IPS-18c (cell line): Measurements from ENCODE around the gene MLLT6.

Source experiments
- H3K4me3 ChIP-seq: 2 replicates; pipeline ENCODE4 v1.7.0; 2013; ENCODE audit warnings: low read depth, mild to moderate bottlenecking, low read length, moderate library complexity; ENCODE audit not compliant: insufficient read depth
- H3K9me3 ChIP-seq: one replicate; pipeline ENCODE4 v1.6.1; 2013; ENCODE audit warnings: mild to moderate bottlenecking, low read length, moderate library complexity; ENCODE audit not compliant: control insufficient read depth, insufficient read depth

The MLLT6 gene

GRCh38 chr17:38673707-38674013 is 31.4 kb upstream of the MLLT6 start:
- H3K4me3 ChIP-seq: peak overlapping the region; percentile 70
- H3K9me3 ChIP-seq: peaks cover 3% of the 10 kb centered on the region

GRCh38 chr17:38674014-38674748 is 30.9 kb upstream of the MLLT6 start:
- Histone ChIP-seq H3K4me3 (peak overlapping the region; percentile 70), H3K9me3 (peaks cover 3% of the 10 kb centered on the region)

DNA sequence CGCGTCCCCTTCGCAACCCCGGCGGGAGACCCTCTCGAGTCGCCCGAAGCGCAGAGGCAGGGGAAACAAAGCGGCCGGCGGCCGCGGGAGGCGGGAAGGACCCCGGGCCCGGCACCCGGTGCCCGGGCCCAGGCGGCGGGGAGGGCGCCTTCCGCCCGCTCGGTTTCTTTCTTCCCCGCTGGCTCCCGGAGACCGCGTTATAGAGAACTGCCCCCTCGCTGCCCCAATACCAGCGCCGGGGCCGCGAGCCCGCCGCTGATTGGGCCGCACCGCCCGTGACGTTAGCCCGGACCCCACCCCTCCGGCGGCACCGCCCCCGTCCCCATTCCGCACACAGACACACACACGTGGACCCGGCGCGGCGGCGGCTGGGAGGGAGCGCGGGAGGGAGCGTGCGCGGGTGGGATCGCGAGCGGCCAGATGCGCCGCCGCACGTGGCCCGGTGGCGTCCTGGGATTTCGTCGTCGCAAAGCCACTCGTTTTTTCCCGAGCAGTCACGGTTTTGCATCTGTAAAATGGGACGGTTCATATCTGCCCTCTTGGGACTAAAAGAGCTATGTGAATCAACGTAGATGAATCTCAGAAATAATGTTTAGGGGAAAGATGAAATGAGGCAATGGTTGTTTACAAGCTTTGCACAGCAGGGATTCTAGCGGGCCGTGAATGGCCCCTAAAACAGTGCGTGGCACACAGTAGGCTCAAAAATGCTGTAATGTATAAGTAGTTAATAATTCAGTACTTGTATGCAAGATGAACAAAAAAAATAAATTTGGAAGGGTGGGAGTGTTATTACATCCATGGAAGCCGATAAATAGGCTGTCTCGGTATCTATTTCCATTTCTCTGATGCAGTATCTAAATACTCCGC is 30.1 kb upstream of the MLLT6 start, which contains the start of gene EPOP:
EPOP (minus strand) TSS at position 209 of the 867 bp plus-strand sequence. CDS start 462 bp downstream, outside the sequence.
- Histone ChIP-seq H3K9me3 (peaks cover 3% of the 10 kb centered on the region), H3K4me3 (peak within 1 kb of the TSS; percentile 70)

DNA sequence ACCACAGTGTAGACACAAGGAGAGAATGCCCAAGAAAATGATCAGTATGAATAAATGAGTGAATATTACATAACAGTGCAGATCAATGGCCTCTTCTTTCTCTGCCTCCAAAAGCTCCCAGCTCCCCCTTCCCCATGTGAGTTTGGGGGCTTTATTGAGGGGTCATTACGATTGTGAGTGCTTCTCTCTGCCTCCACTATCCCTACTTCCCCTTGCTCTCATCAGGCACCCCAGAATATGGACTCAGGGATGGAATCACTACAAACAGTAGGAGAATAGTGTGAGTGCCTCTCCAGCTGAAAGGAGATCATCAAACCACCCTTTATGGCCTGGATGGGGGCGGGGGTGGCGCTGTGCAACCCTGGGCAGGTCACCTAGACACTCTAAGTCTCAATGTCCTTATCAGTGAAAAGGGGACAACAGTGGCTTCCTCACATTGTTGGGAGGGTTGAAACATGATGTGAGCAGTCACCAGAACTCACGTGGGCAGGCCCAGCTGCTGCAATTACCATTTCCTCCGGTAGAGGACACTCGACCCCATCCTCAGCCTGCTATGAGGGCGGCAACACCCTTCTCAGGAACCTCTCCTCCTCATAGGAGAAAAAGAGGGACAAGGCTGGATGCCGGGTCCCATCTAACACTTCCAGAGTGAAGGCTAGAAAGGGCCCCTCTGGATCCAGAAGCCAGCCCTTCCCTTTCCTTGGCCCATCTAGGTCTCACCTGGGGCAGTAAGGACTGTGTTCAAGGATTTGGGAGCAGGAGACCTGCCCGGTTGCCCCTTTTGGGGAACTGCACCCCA is 28.2 kb upstream of the MLLT6 start:
- peaks cover 3% of the 10 kb centered on the region for H3K9me3 ChIP-seq
- no peak overlapping the region; the same call in 1 of the 2 replicates for H3K4me3 ChIP-seq

DNA sequence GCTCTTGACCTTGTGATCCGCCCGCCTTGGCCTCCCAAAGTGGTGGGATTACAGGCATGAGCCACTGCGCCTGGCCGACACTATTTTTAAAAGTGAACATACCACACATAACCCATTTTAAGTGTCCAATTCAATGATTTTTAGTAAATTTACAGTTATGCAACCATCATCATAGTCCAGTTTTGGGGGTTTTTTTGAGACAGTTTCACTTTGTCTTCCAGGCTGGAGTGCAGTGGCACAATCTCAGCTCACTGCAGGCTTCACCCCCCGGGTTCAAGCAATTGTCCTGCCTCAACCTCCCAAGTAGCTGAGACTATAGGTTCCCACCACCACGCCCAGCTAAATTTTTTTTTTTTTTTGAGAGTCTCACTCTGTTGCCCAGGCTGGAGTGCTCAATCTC is 27.3 kb upstream of the MLLT6 start:
- Histone ChIP-seq H3K4me3 (no peak overlapping the region), H3K9me3 (peaks cover 3% of the 10 kb centered on the region)

DNA sequence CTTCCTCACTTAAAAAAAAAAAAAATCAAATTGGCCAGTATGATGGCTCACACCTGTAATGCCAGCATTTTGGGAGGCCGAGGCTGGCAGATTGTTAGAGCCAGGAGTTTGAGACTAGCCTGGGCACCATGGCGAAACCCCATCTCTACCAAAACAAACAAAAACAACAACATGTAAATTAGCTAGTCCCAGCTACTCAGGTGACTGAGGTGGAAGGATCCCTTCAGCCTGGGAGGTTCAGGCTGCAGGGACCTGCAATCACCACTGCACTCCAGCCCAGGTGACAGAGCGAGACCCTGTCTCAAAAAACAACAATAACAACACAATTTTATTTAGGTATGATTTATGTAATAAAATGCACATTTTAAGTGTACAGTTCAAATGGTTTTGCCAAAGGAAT is 24.0 kb upstream of the MLLT6 start:
- no peak overlapping the region for H3K4me3 ChIP-seq
- peaks cover 3% of the 10 kb centered on the region for H3K9me3 ChIP-seq

DNA sequence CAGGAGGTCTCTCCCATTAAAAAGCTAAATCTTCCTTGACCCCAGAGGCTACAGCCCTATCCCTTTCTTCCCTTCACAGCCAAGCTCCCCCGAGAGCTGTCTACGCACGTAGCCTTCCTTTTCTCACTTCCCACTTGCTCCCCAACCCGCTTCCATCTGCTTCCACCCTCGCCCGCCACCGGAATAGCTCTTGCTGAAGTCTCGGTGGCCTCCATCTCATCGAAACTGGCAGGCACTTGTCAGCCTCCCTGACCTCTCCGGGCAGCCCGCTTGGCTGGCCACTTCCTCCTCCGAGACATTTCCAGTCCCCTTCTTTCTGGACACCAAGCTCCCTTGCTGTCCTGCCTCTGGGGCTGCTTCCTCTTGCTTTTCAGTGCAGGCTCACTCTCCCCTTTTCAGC is 19.6 kb upstream of the MLLT6 start:
- no peak overlapping the region for H3K4me3 ChIP-seq
- no peaks in the 10 kb centered on the region for H3K9me3 ChIP-seq

GRCh38 chr17:38687286-38687685 is 17.8 kb upstream of the MLLT6 start:
- Histone ChIP-seq H3K9me3 (no peaks in the 10 kb centered on the region), H3K4me3 (no peak overlapping the region)

DNA sequence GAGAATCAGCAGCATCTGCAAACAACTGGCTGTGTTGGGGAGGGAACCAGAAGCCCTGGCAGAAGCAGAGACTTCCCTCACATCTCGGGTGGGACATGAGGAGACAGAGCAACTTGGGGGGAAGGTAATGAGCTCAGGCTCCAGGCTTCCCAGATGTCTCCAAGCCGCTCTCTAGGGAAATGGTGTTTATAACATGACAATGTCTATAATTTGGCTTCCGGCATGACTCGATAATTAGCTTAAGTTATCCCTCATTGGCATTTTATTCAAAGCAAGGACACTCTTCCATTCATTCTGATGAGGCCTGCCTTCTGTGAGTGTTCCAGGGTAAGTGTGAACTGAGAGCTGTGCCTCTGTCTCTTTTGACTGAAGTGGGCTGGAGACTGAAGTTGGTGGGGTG is 14.7 kb upstream of the MLLT6 start:
- Histone ChIP-seq H3K4me3 (no peak overlapping the region), H3K9me3 (no peaks in the 10 kb centered on the region)

DNA sequence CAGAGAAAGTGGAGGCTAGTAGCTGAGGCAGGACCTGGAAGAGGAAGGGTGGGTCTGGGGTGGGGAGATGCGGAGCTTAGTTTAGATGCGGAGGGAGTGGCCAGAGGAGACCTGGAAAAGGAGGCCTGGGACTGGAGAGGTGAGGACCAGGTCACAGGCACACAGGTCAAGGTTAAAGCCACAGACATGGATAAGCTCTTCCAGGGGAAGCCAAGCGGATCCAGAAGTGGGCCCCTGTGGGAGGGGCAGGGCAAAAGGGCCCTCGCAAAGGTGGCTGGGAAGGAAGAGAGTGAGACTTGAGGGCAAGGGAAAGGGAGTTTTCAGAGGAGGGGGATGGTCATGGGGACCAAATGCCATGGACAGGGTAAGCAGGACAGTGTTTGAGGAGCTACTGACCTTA is 13.9 kb upstream of the MLLT6 start:
- H3K9me3 ChIP-seq: no peaks in the 10 kb centered on the region
- H3K4me3 ChIP-seq: no peak overlapping the region

DNA sequence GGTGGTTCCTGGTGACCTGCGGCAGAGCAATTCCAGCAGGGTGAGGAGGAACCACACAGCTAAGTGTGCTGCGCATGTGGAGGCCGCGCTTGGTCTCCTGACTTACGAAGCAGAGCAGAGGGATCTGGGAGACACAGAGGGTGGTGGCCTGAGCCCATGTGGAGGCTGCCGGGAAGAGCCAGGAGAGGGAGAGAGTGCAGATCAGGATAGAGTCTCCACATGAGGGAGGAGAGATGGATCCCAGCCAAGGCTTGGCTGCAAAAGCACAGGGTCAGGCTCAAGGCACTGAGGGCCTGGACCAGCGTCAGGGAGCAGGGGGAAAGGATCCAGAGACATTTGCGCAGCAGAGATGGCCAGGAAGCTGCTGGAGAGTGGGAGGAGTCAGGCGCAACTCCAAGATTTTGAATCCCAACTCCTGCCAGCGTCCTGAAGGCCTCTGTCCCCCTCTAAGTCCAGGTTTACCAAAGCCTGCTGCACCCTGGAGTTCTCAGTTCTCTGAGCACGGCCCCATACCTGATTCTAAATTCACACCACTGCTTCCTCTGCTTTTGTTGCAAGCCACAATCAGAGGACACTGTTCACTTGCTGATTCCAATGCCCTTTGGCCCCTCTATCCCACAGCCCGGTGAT is 11.3 kb upstream of the MLLT6 start:
- Histone ChIP-seq H3K4me3 (no peak overlapping the region), H3K9me3 (no peaks in the 10 kb centered on the region)

- Histone ChIP-seq H3K4me3 (no peak overlapping the region), H3K9me3 (no peaks in the 10 kb centered on the region)
These were observed 7.8 kb upstream of the MLLT6 start for GRCh38 chr17:38697061-38697820.

GRCh38 chr17:38698760-38699159 is 6.3 kb upstream of the MLLT6 start:
- H3K9me3 ChIP-seq: peaks cover 3% of the 10 kb centered on the region
- no peak overlapping the region for H3K4me3 ChIP-seq

DNA sequence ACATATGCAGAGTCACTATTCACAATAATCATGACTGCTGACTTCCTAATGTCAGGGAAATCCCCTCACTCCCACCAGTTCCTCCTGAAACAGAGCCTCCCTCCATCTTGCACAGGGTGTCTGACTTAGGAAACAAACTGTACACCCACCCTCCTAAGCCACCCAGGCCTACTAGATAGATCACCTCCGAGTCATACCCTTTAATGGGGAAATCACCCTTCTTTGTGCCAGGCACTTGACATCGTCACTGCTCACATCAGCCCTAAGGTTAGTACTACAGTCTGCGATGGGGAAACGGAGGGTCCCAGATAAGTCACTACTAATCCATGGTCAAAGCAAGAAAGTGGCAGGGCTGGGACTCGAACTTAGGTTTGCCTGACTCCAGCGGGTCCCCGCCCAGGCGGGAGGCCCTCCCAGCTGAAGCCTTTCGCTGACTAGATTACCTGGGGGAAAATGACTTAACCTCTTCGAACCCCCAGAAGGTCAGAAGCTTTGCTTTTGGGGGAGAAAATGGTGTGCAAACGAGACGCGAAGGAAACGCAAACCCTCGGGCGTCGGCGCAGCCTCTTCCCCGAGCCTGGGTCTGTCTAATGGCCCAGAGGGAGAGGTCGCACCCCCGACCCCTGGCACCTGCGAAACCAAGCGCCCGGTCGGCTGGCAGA is 3.4 kb upstream of the MLLT6 start:
- H3K4me3 ChIP-seq: peak overlapping the region; percentile 56

GRCh38 chr17:38702166-38702915 is 2.7 kb upstream of the MLLT6 start:
- Histone ChIP-seq H3K9me3 (peaks cover 3% of the 10 kb centered on the region), H3K4me3 (peak overlapping the region; percentile 56)

More for the DNA sequence above, 3.4 kb upstream of the MLLT6 start:
- peaks cover 3% of the 10 kb centered on the region for H3K9me3 ChIP-seq
